Skeletal muscle satellite cell (primary cell): ENCODE data around the gene ROBO2.

Experiments used
- H3K27me3 ChIP-seq: 2 replicates; pipeline ENCODE4 v1.7.0; 2013; ENCODE audit warnings: low read length; ENCODE audit not compliant: control insufficient read depth, insufficient read depth
- H3K36me3 ChIP-seq: 2 replicates; pipeline ENCODE4 v1.7.0; 2013; ENCODE audit warnings: mild to moderate bottlenecking, control low read depth, low read length; ENCODE audit not compliant: insufficient read depth
- H3K4me1 ChIP-seq: 2 replicates; pipeline ENCODE4 v1.7.0; 2013; ENCODE audit warnings: low read length; ENCODE audit not compliant: control insufficient read depth, insufficient read depth
- H3K4me2 ChIP-seq: 2 replicates; pipeline ENCODE4 v1.7.0; 2013; ENCODE audit warnings: mild to moderate bottlenecking, low read length
- H3K4me3 ChIP-seq: 2 replicates; pipeline ENCODE4 v1.7.0; 2013; ENCODE audit warnings: low read length
- H3K9ac ChIP-seq: 2 replicates; pipeline ENCODE4 v1.7.0; 2013; ENCODE audit warnings: mild to moderate bottlenecking, low read depth, low read length, moderate library complexity
- H3K9me3 ChIP-seq: replicated peaks from 2 replicates; pipeline ENCODE4 v1.7.0; 2013; ENCODE audit warnings: mild to moderate bottlenecking, control low read depth, low read length

Gene ROBO2

GRCh38 chr3:77169823-77170222 lies 129.9 kb downstream of the ROBO2 start:
- H3K4me3 ChIP-seq: no peak overlapping the region
- no peaks in the 10 kb centered on the region for H3K9me3 ChIP-seq
- no peaks in the 10 kb centered on the region for H3K27me3 ChIP-seq

DNA sequence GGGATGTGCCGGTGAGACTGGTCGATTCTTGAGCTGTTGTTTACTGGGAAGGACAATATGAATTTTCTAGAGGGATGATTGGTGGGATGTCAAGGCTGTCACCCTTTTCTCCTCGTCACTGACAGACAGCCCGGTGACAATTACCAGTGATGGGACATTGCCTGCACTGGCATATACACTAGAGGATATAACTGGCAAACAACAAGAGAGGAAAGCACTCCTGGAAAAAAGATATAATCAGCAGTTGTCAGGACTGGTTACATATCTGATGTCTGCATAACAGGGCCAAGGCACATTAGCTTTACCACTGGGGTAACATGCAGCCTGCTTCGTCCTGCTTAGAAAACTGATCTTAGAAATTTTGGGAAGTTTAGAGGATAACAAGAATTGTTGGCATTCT lies 131.1 kb downstream of the ROBO2 start:
- Histone ChIP-seq H3K4me1 (no peaks in the 10 kb centered on the region), H3K4me2 (no peak overlapping the region), H3K9ac (no peak overlapping the region), H3K36me3 (no peaks in the 10 kb centered on the region), H3K27me3 (no peaks in the 10 kb centered on the region), H3K4me3 (no peak overlapping the region), H3K9me3 (no peaks in the 10 kb centered on the region)

More at GRCh38 chr3:77169823-77170222, 129.9 kb downstream of the ROBO2 start:
- H3K36me3 ChIP-seq: no peaks in the 10 kb centered on the region
- no peaks in the 10 kb centered on the region for H3K4me1 ChIP-seq
- no peak overlapping the region for H3K4me2 ChIP-seq
- no peak overlapping the region for H3K9ac ChIP-seq

- Histone ChIP-seq H3K4me1 (no peaks in the 10 kb centered on the region), H3K36me3 (no peaks in the 10 kb centered on the region), H3K4me3 (no peak overlapping the region), H3K27me3 (no peaks in the 10 kb centered on the region), H3K9ac (no peak overlapping the region), H3K4me2 (no peak overlapping the region), H3K9me3 (no peaks in the 10 kb centered on the region)
Observed at GRCh38 chr3:77179762-77180161, 139.9 kb downstream of the ROBO2 start.

- Histone ChIP-seq H3K4me3 (no peak overlapping the region), H3K4me1 (no peaks in the 10 kb centered on the region), H3K27me3 (no peaks in the 10 kb centered on the region), H3K9me3 (no peaks in the 10 kb centered on the region), H3K4me2 (no peak overlapping the region), H3K9ac (no peak overlapping the region), H3K36me3 (no peaks in the 10 kb centered on the region)
Observed at GRCh38 chr3:77182341-77182740, 142.4 kb downstream of the ROBO2 start.

- Histone ChIP-seq H3K4me3 (no peak overlapping the region), H3K4me1 (no peaks in the 10 kb centered on the region), H3K9ac (no peak overlapping the region), H3K27me3 (no peaks in the 10 kb centered on the region), H3K36me3 (no peaks in the 10 kb centered on the region), H3K9me3 (no peaks in the 10 kb centered on the region), H3K4me2 (no peak overlapping the region)
Observed at GRCh38 chr3:77186319-77186718, 146.4 kb downstream of the ROBO2 start.

GRCh38 chr3:77186728-77187127 lies 146.8 kb downstream of the ROBO2 start:
- no peaks in the 10 kb centered on the region for H3K4me1 ChIP-seq
- H3K9me3 ChIP-seq: no peaks in the 10 kb centered on the region
- H3K4me3 ChIP-seq: no peak overlapping the region
- no peaks in the 10 kb centered on the region for H3K27me3 ChIP-seq
- no peak overlapping the region for H3K4me2 ChIP-seq
- no peak overlapping the region for H3K9ac ChIP-seq
- no peaks in the 10 kb centered on the region for H3K36me3 ChIP-seq

DNA sequence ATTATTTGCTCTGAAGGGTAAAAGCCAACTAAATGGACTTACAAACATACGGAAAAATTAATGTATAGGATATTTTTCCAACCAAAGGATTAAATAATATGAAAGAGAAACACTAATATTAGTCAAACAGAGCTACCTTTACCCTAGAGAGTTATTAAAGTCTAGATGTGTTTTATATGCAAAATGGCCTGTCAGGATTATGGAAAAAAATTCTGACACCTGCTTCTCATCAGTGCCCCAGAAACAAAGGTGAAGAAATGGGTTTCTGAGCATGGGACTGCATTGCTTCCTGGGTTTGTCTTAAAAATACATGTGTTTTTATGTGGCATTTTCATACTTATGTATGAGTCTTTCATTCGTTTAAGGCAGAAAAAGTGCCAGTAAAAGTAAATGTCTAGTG lies 148.3 kb downstream of the ROBO2 start:
- no peak overlapping the region for H3K4me2 ChIP-seq
- no peaks in the 10 kb centered on the region for H3K9me3 ChIP-seq
- no peaks in the 10 kb centered on the region for H3K27me3 ChIP-seq
- H3K4me1 ChIP-seq: no peaks in the 10 kb centered on the region
- no peak overlapping the region for H3K4me3 ChIP-seq
- H3K9ac ChIP-seq: no peak overlapping the region
- H3K36me3 ChIP-seq: no peaks in the 10 kb centered on the region

- no peaks in the 10 kb centered on the region for H3K36me3 ChIP-seq
- H3K4me2 ChIP-seq: no peak overlapping the region
- H3K27me3 ChIP-seq: no peaks in the 10 kb centered on the region
- H3K4me1 ChIP-seq: no peaks in the 10 kb centered on the region
- H3K4me3 ChIP-seq: no peak overlapping the region
- H3K9ac ChIP-seq: no peak overlapping the region
- H3K9me3 ChIP-seq: no peaks in the 10 kb centered on the region
Observed at GRCh38 chr3:77189258-77189657, 149.4 kb downstream of the ROBO2 start.

DNA sequence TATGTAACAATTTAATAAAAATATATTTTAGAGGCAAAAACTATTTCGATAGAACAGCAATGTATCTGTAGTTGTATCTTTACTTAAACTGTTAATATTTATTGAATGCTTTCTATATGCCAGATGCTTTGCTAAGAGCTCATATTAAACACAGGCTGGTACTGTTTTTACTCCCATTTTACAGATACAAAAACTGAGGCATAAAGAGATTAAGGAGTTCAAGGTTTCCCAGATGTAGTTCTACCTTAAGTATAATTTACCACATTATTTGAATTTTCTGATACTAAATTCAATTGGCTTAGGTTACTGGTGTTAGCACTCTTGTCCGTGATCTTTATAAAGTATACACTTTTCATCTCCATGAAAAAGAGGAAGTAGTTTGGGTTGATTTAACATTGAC lies 149.8 kb downstream of the ROBO2 start:
- Histone ChIP-seq H3K9ac (no peak overlapping the region), H3K4me1 (no peaks in the 10 kb centered on the region), H3K9me3 (no peaks in the 10 kb centered on the region), H3K4me3 (no peak overlapping the region), H3K4me2 (no peak overlapping the region), H3K36me3 (no peaks in the 10 kb centered on the region), H3K27me3 (no peaks in the 10 kb centered on the region)

GRCh38 chr3:77190374-77190773 lies 150.5 kb downstream of the ROBO2 start:
- no peak overlapping the region for H3K9ac ChIP-seq
- H3K27me3 ChIP-seq: no peaks in the 10 kb centered on the region
- H3K4me1 ChIP-seq: no peaks in the 10 kb centered on the region
- H3K4me2 ChIP-seq: no peak overlapping the region
- H3K36me3 ChIP-seq: no peaks in the 10 kb centered on the region
- H3K4me3 ChIP-seq: no peak overlapping the region
- no peaks in the 10 kb centered on the region for H3K9me3 ChIP-seq

DNA sequence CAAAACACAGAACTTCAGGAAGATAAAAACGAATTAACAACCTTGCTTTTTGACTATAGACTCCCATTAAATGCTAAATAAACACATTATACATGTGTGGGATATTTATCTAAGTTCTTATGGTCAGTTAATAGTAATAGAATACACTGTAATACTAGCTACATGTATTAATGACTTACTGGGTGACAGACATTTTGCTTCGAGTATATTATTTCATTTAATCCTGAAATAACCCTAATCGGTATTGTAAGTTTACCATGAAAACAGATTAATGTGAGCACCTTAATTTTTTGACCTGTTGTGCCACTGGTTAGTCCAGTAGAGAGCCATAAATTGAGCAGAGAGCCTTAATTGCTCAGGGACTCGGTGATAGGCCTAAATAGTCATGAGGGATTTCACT lies 151.1 kb downstream of the ROBO2 start:
- no peak overlapping the region for H3K4me2 ChIP-seq
- no peaks in the 10 kb centered on the region for H3K4me1 ChIP-seq
- H3K9me3 ChIP-seq: no peaks in the 10 kb centered on the region
- H3K36me3 ChIP-seq: no peaks in the 10 kb centered on the region
- H3K9ac ChIP-seq: no peak overlapping the region
- H3K27me3 ChIP-seq: no peaks in the 10 kb centered on the region
- H3K4me3 ChIP-seq: no peak overlapping the region

DNA sequence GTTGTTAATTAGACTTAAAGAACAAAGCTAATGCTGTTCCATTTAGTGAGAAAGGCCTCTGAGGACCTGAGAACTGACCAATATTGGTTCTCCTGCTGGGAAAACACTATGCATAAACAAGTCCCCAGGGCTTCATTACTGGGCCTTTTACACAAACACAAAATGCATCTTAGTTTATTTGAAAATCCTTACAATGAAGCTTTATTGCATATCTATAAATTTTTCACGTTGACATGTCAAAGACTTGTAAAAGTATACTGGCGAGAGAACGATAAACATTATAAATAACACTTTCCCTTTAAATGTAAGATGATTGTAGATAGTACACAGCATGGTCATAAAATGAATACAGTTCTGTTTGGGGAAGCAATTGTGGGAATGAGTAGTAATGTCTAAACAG lies 151.7 kb downstream of the ROBO2 start:
- Histone ChIP-seq H3K9ac (no peak overlapping the region), H3K4me1 (no peaks in the 10 kb centered on the region), H3K36me3 (no peaks in the 10 kb centered on the region)

More for the DNA sequence above, 151.7 kb downstream of the ROBO2 start:
- no peak overlapping the region for H3K4me3 ChIP-seq
- H3K4me2 ChIP-seq: no peak overlapping the region
- no peaks in the 10 kb centered on the region for H3K9me3 ChIP-seq
- no peaks in the 10 kb centered on the region for H3K27me3 ChIP-seq
